SK-N-SH treated with all-trans-retinoic acid at 6 μM for 48 hours (cell line): ENCODE data around the gene ADPRHL1.

ENCODE experiments used
- ATAC-seq: fragments of 200-7000 bp; cut with Tn5 transposase; 3 replicates; pipeline ENCODE4 v1.9.1; 2020; ENCODE audit warnings: mild to moderate bottlenecking, moderate library complexity
- ARNTL ChIP-seq: fragments of 450-650 bp; formaldehyde crosslinking; IDR thresholded peaks from 2 replicates; pipeline ENCODE4 v1.5.0; 2020; ENCODE audit warnings: low read depth, mild to moderate bottlenecking, moderate library complexity, borderline replicate concordance
- BACH2 ChIP-seq: fragments of 250-450 bp; sonication (Bioruptor Pico); IDR thresholded peaks from 2 replicates; pipeline ENCODE4 v1.9.0; 2021; ENCODE audit warnings: mild to moderate bottlenecking, borderline replicate concordance
- CREB5 ChIP-seq: fragments of 250-450 bp; sonication (Bioruptor Pico); IDR thresholded peaks from 2 replicates; pipeline ENCODE4 v1.5.1; 2020; ENCODE audit warnings: low read depth, mild to moderate bottlenecking, moderate library complexity
- CSDC2 ChIP-seq: fragments of 250-450 bp; sonication (Bioruptor Pico); IDR thresholded peaks from 2 replicates; pipeline ENCODE4 v1.5.0; 2020; ENCODE audit warnings: mild to moderate bottlenecking, moderate library complexity
- ESRRG ChIP-seq: fragments of 250-450 bp; sonication (Bioruptor Pico); IDR thresholded peaks from 2 replicates; pipeline ENCODE4 v1.6.1; 2021; ENCODE audit warnings: mild to moderate bottlenecking
- GLIS3 ChIP-seq: fragments of 250-450 bp; sonication (Bioruptor Pico); IDR thresholded peaks from 2 replicates; pipeline ENCODE4 v1.5.0; 2020; ENCODE audit warnings: mild to moderate bottlenecking, moderate library complexity
- ISL1 ChIP-seq: fragments of 250-450 bp; sonication (Bioruptor Pico); IDR thresholded peaks from 2 replicates; pipeline ENCODE4 v2.1.2; 2022; ENCODE audit warnings: mild to moderate bottlenecking, moderate library complexity
- OSR1 ChIP-seq: fragments of 250-450 bp; sonication (Bioruptor Pico); IDR thresholded peaks from 2 replicates; pipeline ENCODE4 v1.8.0; 2022; ENCODE audit warnings: moderate library complexity, mild to moderate bottlenecking, inconsistent platforms
- PATZ1 ChIP-seq: fragments of 250-450 bp; sonication (Bioruptor Pico); IDR thresholded peaks from 2 replicates; pipeline ENCODE4 v1.8.0; 2020; ENCODE audit warnings: mild to moderate bottlenecking, moderate library complexity, borderline replicate concordance
- POU6F1 ChIP-seq: fragments of 250-450 bp; sonication (Bioruptor Pico); IDR thresholded peaks from 2 replicates; pipeline ENCODE4 v1.8.0; 2021; ENCODE audit warnings: low read depth, mild to moderate bottlenecking, moderate library complexity, borderline replicate concordance
- PPARA ChIP-seq: fragments of 250-450 bp; sonication (Bioruptor Pico); IDR thresholded peaks from 2 replicates; pipeline ENCODE4 v1.5.0; 2020; ENCODE audit warnings: mild to moderate bottlenecking, borderline replicate concordance
- RARB ChIP-seq: fragments of 250-450 bp; sonication (Bioruptor Pico); IDR thresholded peaks from 2 replicates; pipeline ENCODE4 v1.8.0; 2021; ENCODE audit warnings: mild to moderate bottlenecking, moderate library complexity
- SNAI2 ChIP-seq: fragments of 250-450 bp; sonication (Bioruptor Pico); IDR thresholded peaks from 2 replicates; pipeline ENCODE4 v1.5.0; 2020; ENCODE audit warnings: mild to moderate bottlenecking, moderate library complexity
- TCF4 ChIP-seq: fragments of 250-450 bp; sonication (Bioruptor Pico); IDR thresholded peaks from 2 replicates; pipeline ENCODE4 v1.8.0; 2021; ENCODE audit warnings: mild to moderate bottlenecking, moderate library complexity, borderline replicate concordance
- TOX ChIP-seq: fragments of 250-450 bp; sonication (Bioruptor Pico); IDR thresholded peaks from 2 replicates; pipeline ENCODE4 v1.8.0; 2021; ENCODE audit warnings: mild to moderate bottlenecking, moderate library complexity, borderline replicate concordance
- TSHZ2 ChIP-seq: fragments of 250-450 bp; sonication (Bioruptor Pico); IDR thresholded peaks from 2 replicates; pipeline ENCODE4 v1.5.0; 2020; ENCODE audit warnings: mild to moderate bottlenecking, moderate library complexity
- ZC3H10 ChIP-seq: fragments of 250-450 bp; sonication (Bioruptor Pico); IDR thresholded peaks from 2 replicates; pipeline ENCODE4 v1.5.1; 2021; ENCODE audit warnings: mild to moderate bottlenecking, moderate library complexity
- ZFP3 ChIP-seq: fragments of 250-450 bp; sonication (Bioruptor Pico); IDR thresholded peaks from 2 replicates; pipeline ENCODE4 v1.5.0; 2020; ENCODE audit warnings: mild to moderate bottlenecking, moderate library complexity
- ZFP30 ChIP-seq: fragments of 450-650 bp; formaldehyde crosslinking; IDR thresholded peaks from 2 replicates; pipeline ENCODE4 v1.5.0; 2022; ENCODE audit warnings: mild to moderate bottlenecking, moderate library complexity
- ZNF565 ChIP-seq: fragments of 450-650 bp; formaldehyde crosslinking; conservative IDR thresholded peaks from 2 replicates; pipeline ENCODE4 v1.5.0; 2020; ENCODE audit warnings: low read depth, mild to moderate bottlenecking, moderate library complexity
- ZNF70 ChIP-seq: fragments of 450-650 bp; formaldehyde crosslinking; IDR thresholded peaks from 2 replicates; pipeline ENCODE4 v1.5.0; 2020; ENCODE audit warnings: mild to moderate bottlenecking, moderate library complexity
- TF ChIP-seq, protein P1 (sequence below): fragments of 250-450 bp; sonication (Bioruptor Pico); IDR thresholded peaks from 2 replicates; pipeline ENCODE4 v1.5.1; 2021; ENCODE audit warnings: mild to moderate bottlenecking, moderate library complexity

The ADPRHL1 gene

DNA sequence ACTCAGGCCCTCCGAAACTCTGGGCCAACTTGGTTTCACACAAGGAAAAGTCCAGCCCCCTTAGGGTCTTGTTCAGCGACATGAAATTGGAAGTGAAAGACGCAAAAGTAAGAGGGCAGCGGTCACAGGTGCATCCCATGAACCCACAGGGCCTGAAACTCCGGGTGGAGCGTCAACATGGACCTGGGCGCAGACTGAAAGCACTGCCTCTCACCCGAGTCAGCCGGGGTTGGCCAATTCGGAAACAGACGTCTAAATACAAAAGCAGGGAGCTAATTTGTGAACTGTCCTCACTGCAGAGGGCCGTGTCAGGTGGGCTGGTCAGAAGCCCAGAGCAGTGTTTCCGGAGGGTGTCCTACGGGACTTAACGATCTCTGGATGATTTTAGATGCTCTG is 26.7 kb downstream of the ADPRHL1 start:
- no peak for ATAC-seq

GRCh38 chr13:113425941-113426590 is 27.2 kb downstream of the ADPRHL1 start:
- no peak for ATAC-seq
- TF ChIP-seq TOX (no peak), CSDC2 (no peak), TSHZ2 (CRISPR knock-in tag) (no peak), PATZ1 (CRISPR knock-in tag) (no peak), CREB5 (CRISPR knock-in tag) (no peak), SNAI2 (no peak), TCF4 (CRISPR knock-in tag) (no peak), OSR1 (CRISPR knock-in tag) (no peak), ESRRG (CRISPR knock-in tag) (no peak), BACH2 (CRISPR knock-in tag) (no peak), RARB (no peak), PPARA (no peak), ARNTL (no peak)

More for the DNA sequence above, 26.7 kb downstream of the ADPRHL1 start:
- TF ChIP-seq RARB (no peak), ZC3H10 (CRISPR knock-in tag) (no peak)
- TF ChIP-seq, protein P1, sequence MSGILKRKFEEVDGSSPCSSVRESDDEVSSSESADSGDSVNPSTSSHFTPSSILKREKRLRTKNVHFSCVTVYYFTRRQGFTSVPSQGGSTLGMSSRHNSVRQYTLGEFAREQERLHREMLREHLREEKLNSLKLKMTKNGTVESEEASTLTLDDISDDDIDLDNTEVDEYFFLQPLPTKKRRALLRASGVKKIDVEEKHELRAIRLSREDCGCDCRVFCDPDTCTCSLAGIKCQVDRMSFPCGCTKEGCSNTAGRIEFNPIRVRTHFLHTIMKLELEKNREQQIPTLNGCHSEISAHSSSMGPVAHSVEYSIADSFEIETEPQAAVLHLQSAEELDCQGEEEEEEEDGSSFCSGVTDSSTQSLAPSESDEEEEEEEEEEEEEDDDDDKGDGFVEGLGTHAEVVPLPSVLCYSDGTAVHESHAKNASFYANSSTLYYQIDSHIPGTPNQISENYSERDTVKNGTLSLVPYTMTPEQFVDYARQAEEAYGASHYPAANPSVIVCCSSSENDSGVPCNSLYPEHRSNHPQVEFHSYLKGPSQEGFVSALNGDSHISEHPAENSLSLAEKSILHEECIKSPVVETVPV (CRISPR knock-in tag) = no peak

- no peak for ATAC-seq
- TF ChIP-seq ISL1 (CRISPR knock-in tag) = no peak
- no peak for TF ChIP-seq SNAI2
- TF ChIP-seq ZNF70 (CRISPR knock-in tag) = no peak
- no peak for TF ChIP-seq ZC3H10 (CRISPR knock-in tag)
- no peak for TF ChIP-seq PPARA
- TF ChIP-seq ZFP3 = no peak
- TF ChIP-seq, protein P1 (CRISPR knock-in tag) = no peak
- TF ChIP-seq ESRRG (CRISPR knock-in tag) = no peak
- no peak for TF ChIP-seq ZFP30 (CRISPR knock-in tag)
- no peak for TF ChIP-seq TSHZ2 (CRISPR knock-in tag)
- TF ChIP-seq RARB = no peak
- no peak for TF ChIP-seq BACH2 (CRISPR knock-in tag)
- TF ChIP-seq GLIS3 = no peak
- no peak for TF ChIP-seq ZNF565 (CRISPR knock-in tag)
- no peak for TF ChIP-seq OSR1 (CRISPR knock-in tag)
- no peak for TF ChIP-seq POU6F1 (CRISPR knock-in tag)
- no peak for TF ChIP-seq TOX
These were observed 29.6 kb downstream of the ADPRHL1 start for GRCh38 chr13:113423520-113424163.
